ENCODE data around the gene KCP. TPM values are rescaled to one million over a fixed set of nuclear protein-coding genes. Genes with fewer than 3 reads are reported as not detected.

KCP gene
- total RNA-seq, 1 donor from 2014 or later = 0.70 TPM

GRCh38 chr7:128887169-128888038 lies 23.1 kb downstream of the KCP start:
- no peak overlapping the region for H3K4me3 Mint-ChIP-seq (ENCODE audit: unreplicated experiment)
- TF ChIP-seq CTCF (IDR thresholded peaks at IDR 0.05) = no peak
- DNase-seq (ENCODE audit: extremely low spot score, unreplicated experiment) = no peak
- H3K27ac Mint-ChIP-seq (ENCODE audit: unreplicated experiment) = no peak overlapping the region
- no peaks in the 10 kb centered on the region for H3K27me3 Mint-ChIP-seq (ENCODE audit: unreplicated experiment)
- no peaks in the 10 kb centered on the region for H3K36me3 Mint-ChIP-seq (ENCODE audit: unreplicated experiment)
- H3K4me1 Mint-ChIP-seq (ENCODE audit: unreplicated experiment) = peaks cover 5% of the 10 kb centered on the region
- no peaks in the 10 kb centered on the region for H3K9me3 Mint-ChIP-seq (ENCODE audit: unreplicated experiment)

- H3K27me3 Mint-ChIP-seq (ENCODE audit: unreplicated experiment) = no peaks in the 10 kb centered on the region
- TF ChIP-seq CTCF (IDR thresholded peaks at IDR 0.05) = no peak
- no peaks in the 10 kb centered on the region for H3K9me3 Mint-ChIP-seq (ENCODE audit: unreplicated experiment)
- H3K27ac Mint-ChIP-seq (ENCODE audit: unreplicated experiment) = no peak overlapping the region
- H3K4me3 Mint-ChIP-seq (ENCODE audit: unreplicated experiment) = no peak overlapping the region
- no peaks in the 10 kb centered on the region for H3K36me3 Mint-ChIP-seq (ENCODE audit: unreplicated experiment)
- H3K4me1 Mint-ChIP-seq (ENCODE audit: unreplicated experiment) = peaks cover 5% of the 10 kb centered on the region
- no peak for DNase-seq (ENCODE audit: extremely low spot score, unreplicated experiment)
Observed at GRCh38 chr7:128886391-128887168, 23.9 kb downstream of the KCP start.

- no peak overlapping the region for H3K4me3 Mint-ChIP-seq (ENCODE audit: unreplicated experiment)
- no peaks in the 10 kb centered on the region for H3K9me3 Mint-ChIP-seq (ENCODE audit: unreplicated experiment)
- peaks cover 5% of the 10 kb centered on the region for H3K4me1 Mint-ChIP-seq (ENCODE audit: unreplicated experiment)
- H3K36me3 Mint-ChIP-seq (ENCODE audit: unreplicated experiment) = no peaks in the 10 kb centered on the region
- no peak overlapping the region for H3K27ac Mint-ChIP-seq (ENCODE audit: unreplicated experiment)
- no peak for DNase-seq (ENCODE audit: extremely low spot score, unreplicated experiment)
- no peak for TF ChIP-seq CTCF (IDR thresholded peaks at IDR 0.05)
- no peaks in the 10 kb centered on the region for H3K27me3 Mint-ChIP-seq (ENCODE audit: unreplicated experiment)
Observed at GRCh38 chr7:128885370-128886187, 24.9 kb downstream of the KCP start.

GRCh38 chr7:128884561-128885369 lies 25.7 kb downstream of the KCP start:
- no peak for DNase-seq (ENCODE audit: extremely low spot score, unreplicated experiment)

More at GRCh38 chr7:128884561-128885369, 25.7 kb downstream of the KCP start:
- peaks cover 5% of the 10 kb centered on the region for H3K4me1 Mint-ChIP-seq (ENCODE audit: unreplicated experiment)
- no peaks in the 10 kb centered on the region for H3K36me3 Mint-ChIP-seq (ENCODE audit: unreplicated experiment)
- H3K27ac Mint-ChIP-seq (ENCODE audit: unreplicated experiment) = no peak overlapping the region
- H3K4me3 Mint-ChIP-seq (ENCODE audit: unreplicated experiment) = no peak overlapping the region
- no peak for TF ChIP-seq CTCF (IDR thresholded peaks at IDR 0.05)
- H3K27me3 Mint-ChIP-seq (ENCODE audit: unreplicated experiment) = no peaks in the 10 kb centered on the region
- H3K9me3 Mint-ChIP-seq (ENCODE audit: unreplicated experiment) = no peaks in the 10 kb centered on the region

Data from osteocyte (in vitro differentiated cells).